Measurements from ENCODE around the gene ARHGAP10. TPM values are rescaled to one million over a fixed set of nuclear protein-coding genes. Genes with fewer than 3 reads are reported as not detected.

ARHGAP10 gene
- total RNA-seq, 1 experiment from 2014 or later, result 9.0 TPM

DNA sequence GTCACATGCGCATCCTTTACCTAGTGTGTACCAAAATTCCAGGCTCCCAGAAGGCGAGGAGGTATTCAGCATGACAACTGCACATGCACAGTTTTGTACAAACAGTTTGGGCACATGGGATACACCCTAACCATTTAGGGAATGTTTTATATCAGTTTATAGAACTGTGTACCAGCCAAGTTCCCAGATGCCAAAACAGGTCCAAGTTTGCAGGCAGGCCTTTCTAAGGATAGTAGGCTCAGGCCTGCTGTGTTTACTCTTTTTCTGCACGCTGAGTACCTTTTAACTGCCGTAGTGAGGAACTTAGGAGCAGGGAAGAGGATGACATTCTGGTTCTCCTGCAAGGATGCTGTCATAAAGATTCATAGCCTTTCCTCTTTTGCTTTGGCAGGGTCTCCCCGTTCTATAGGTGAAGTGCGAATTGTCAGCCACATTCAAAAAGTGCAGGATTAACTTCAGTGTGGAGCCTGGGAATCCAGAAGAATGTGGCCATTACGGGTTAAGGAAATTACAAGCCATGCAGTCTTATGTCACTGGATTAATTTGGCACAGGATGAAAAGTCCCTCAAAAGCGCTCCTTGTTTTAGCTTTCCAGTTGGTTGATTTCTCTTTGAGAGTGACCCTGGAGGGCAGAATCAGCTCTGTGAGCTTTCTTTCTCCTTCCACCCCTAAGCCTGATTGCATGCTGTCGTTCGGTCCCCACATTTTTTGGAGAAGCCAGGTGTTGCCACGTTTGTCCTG, 259.8 kb downstream of the ARHGAP10 start:
- CTCF ChIA-PET, result no interaction called here
- POLR2A ChIA-PET (ENCODE audit: unreplicated experiment), result no interaction called here

DNA sequence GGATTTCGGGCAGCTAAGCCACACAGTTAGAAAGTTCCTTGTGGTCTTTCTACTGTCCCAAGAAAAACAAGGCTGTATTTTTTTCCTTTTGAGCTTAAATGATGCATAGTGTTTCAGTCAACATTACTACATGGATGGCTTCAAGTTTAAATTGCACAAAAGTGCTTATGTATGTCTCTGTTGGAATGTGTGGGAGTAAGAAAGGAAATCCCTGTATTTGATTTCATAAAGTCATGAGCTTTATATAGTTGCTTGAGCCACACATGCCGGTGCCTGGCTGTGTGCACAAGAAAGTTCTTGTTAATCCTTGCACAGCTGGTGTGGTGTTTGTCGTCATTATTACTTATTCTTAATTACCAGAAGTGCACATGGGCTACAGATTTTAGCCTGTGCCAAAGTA, 262.2 kb downstream of the ARHGAP10 start:
- ATAC-seq, result no peak
- Histone ChIP-seq H3K27ac (ENCODE audit: low read length) (no peak overlapping the region), H3K27me3 (ENCODE audit: low read length) (no peaks in the 10 kb centered on the region), H3K9ac (ENCODE audit: low read length) (no peak overlapping the region), H3K4me1 (ENCODE audit: insufficient read depth, low read length) (no peaks in the 10 kb centered on the region), H3K36me3 (ENCODE audit: low read depth, low read length) (no peaks in the 10 kb centered on the region), H3K4me2 (ENCODE audit: low read length) (no peak overlapping the region), H3K9me2 (replicated peaks; ENCODE audit: low read length) (no peaks in the 10 kb centered on the region), H4K20me1 (ENCODE audit: low read length) (no peaks in the 10 kb centered on the region), H3K9me3 (ENCODE audit: low read length) (no peaks in the 10 kb centered on the region), H3F3A (ENCODE audit: low read length, unreplicated experiment) (no peaks in the 10 kb centered on the region), H2AFZ (ENCODE audit: low read length) (no peak overlapping the region), H3K79me2 (ENCODE audit: low read length) (no peaks in the 10 kb centered on the region), H3K4me3 (ENCODE audit: low read length) (no peak overlapping the region)
- no TSS peak for BruUV-seq (replicated peaks)
- TF ChIP-seq EZH2phosphoT487 (IDR thresholded peaks at IDR 0.05; ENCODE audit: borderline replicate concordance, low read length) (no peak), EZH2 (IDR thresholded peaks at IDR 0.05; ENCODE audit: low read length, unreplicated experiment) (no peak)
- TF ChIP-seq, protein P1, sequence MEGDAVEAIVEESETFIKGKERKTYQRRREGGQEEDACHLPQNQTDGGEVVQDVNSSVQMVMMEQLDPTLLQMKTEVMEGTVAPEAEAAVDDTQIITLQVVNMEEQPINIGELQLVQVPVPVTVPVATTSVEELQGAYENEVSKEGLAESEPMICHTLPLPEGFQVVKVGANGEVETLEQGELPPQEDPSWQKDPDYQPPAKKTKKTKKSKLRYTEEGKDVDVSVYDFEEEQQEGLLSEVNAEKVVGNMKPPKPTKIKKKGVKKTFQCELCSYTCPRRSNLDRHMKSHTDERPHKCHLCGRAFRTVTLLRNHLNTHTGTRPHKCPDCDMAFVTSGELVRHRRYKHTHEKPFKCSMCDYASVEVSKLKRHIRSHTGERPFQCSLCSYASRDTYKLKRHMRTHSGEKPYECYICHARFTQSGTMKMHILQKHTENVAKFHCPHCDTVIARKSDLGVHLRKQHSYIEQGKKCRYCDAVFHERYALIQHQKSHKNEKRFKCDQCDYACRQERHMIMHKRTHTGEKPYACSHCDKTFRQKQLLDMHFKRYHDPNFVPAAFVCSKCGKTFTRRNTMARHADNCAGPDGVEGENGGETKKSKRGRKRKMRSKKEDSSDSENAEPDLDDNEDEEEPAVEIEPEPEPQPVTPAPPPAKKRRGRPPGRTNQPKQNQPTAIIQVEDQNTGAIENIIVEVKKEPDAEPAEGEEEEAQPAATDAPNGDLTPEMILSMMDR (conservative IDR thresholded peaks at IDR 0.05; ENCODE audit: low read depth, low read length), result no peak
- ChIA-PET POLR2A (ENCODE audit: unreplicated experiment) (no interaction called here), CTCF (no interaction called here)
- no peak for DNase-seq
- intact Hi-C loops (cut with micrococcal nuclease), result no loop called here

More for the DNA sequence above, 259.8 kb downstream of the ARHGAP10 start:
- Histone ChIP-seq H3F3A (ENCODE audit: low read length, unreplicated experiment) (no peaks in the 10 kb centered on the region), H3K9me2 (replicated peaks; ENCODE audit: low read length) (no peaks in the 10 kb centered on the region), H3K4me1 (ENCODE audit: insufficient read depth, low read length) (no peaks in the 10 kb centered on the region), H3K36me3 (ENCODE audit: low read depth, low read length) (no peaks in the 10 kb centered on the region), H3K27ac (ENCODE audit: low read length) (no peak overlapping the region), H2AFZ (ENCODE audit: low read length) (no peak overlapping the region), H3K79me2 (ENCODE audit: low read length) (no peaks in the 10 kb centered on the region), H3K4me3 (ENCODE audit: low read length) (no peak overlapping the region), H3K9ac (ENCODE audit: low read length) (no peak overlapping the region), H4K20me1 (ENCODE audit: low read length) (no peaks in the 10 kb centered on the region), H3K4me2 (ENCODE audit: low read length) (no peak overlapping the region), H3K27me3 (ENCODE audit: low read length) (no peaks in the 10 kb centered on the region), H3K9me3 (ENCODE audit: low read length) (no peaks in the 10 kb centered on the region)
- TF ChIP-seq, protein P1 (conservative IDR thresholded peaks at IDR 0.05; ENCODE audit: low read depth, low read length), result no peak
- TF ChIP-seq EZH2 (IDR thresholded peaks at IDR 0.05; ENCODE audit: low read length, unreplicated experiment) (no peak), EZH2phosphoT487 (IDR thresholded peaks at IDR 0.05; ENCODE audit: borderline replicate concordance, low read length) (no peak)
- ATAC-seq (no peak), DNase-seq (no peak)
- no TSS peak for BruUV-seq (replicated peaks)
- intact Hi-C loops (cut with micrococcal nuclease), result no loop called here
